PC-9 (cell line): ENCODE results near the gene ZNF512. TPM values are rescaled to one million over a fixed set of nuclear protein-coding genes. Genes with fewer than 3 reads are reported as not detected.

Experiments used
- BruUV-seq: library from RNA; stranded (reverse); fragments of 400-500 nt; replicated peaks from 2 replicates; lab custom pipeline; 2021; lab: Mats Ljungman, UMichigan
- CTCF ChIA-PET: fragments of 300-600 bp; sonication (Branson Sonifier 250); formaldehyde crosslinking; loops from one replicate; lab custom pipeline; 2022; ENCODE audit warnings: antibody characterized with exemption; lab: Charles Lee
- POLR2A ChIA-PET: fragments of 300-600 bp; sonication (Branson Sonifier 250); formaldehyde crosslinking; loops from one replicate; lab custom pipeline; 2022; ENCODE audit warnings: antibody characterized with exemption; ENCODE audit not compliant: unreplicated experiment; lab: Charles Lee
- DNase-seq, 2 experiments: peaks; one replicate each; pipeline versions ENCODE4 v3.0.0 to v3.0.0-alpha.2; 2015 to 2022; ENCODE audit warnings: mixed read lengths in 1 of 2
- H2AFZ ChIP-seq: fragments of 200-600 bp; sonication (generic); 2 replicates; pipeline ENCODE4 v1.8.1; 2017; ENCODE audit warnings: antibody characterized with exemption
- H3F3A ChIP-seq: fragments of 200-600 bp; sonication (generic); 2 replicates; pipeline ENCODE4 v1.8.1; 2017; ENCODE audit warnings: antibody characterized with exemption, mild to moderate bottlenecking, low read depth; ENCODE audit not compliant: insufficient read depth
- H3K27ac ChIP-seq: fragments of 200-600 bp; sonication (generic); 2 replicates; pipeline ENCODE4 v1.6.1; 2016; ENCODE audit warnings: mixed run types
- H3K27me3 ChIP-seq: fragments of 200-600 bp; sonication (generic); 2 replicates; pipeline ENCODE4 v1.6.1; 2016; ENCODE audit warnings: low read depth, mixed run types; ENCODE audit not compliant: insufficient read depth
- H3K36me3 ChIP-seq: fragments of 200-600 bp; sonication (generic); 2 replicates; pipeline ENCODE4 v1.6.1; 2016; ENCODE audit warnings: low read depth, mixed run types
- H3K4me1 ChIP-seq: fragments of 200-600 bp; sonication (generic); replicated peaks from 2 replicates; pipeline ENCODE4 v1.6.1; 2016; ENCODE audit warnings: mixed run types; ENCODE audit not compliant: insufficient read depth
- H3K4me2 ChIP-seq: fragments of 200-600 bp; sonication (generic); 2 replicates; pipeline ENCODE4 v1.6.1; 2017; ENCODE audit warnings: mixed run types
- H3K4me3 ChIP-seq: fragments of 200-600 bp; sonication (generic); 2 replicates; pipeline ENCODE4 v1.6.1; 2016; ENCODE audit warnings: mixed run types
- H3K79me2 ChIP-seq: fragments of 200-600 bp; sonication (generic); 2 replicates; pipeline ENCODE4 v1.6.1; 2017; ENCODE audit warnings: low read depth, mixed run types
- H3K9me2 ChIP-seq: fragments of 200-600 bp; sonication (generic); 2 replicates; pipeline ENCODE4 v1.8.1; 2017; ENCODE audit warnings: mild to moderate bottlenecking; ENCODE audit not compliant: insufficient read depth
- H3K9me3 ChIP-seq: fragments of 200-600 bp; sonication (generic); 2 replicates; pipeline ENCODE4 v1.8.1; 2016; ENCODE audit warnings: low read depth; ENCODE audit not compliant: insufficient read depth
- H4K20me1 ChIP-seq: fragments of 200-600 bp; sonication (generic); 2 replicates; pipeline ENCODE4 v1.8.1; 2017; ENCODE audit not compliant: insufficient read depth
- EZH2 ChIP-seq: fragments of 200-600 bp; sonication (generic); IDR thresholded peaks from 2 replicates; pipeline ENCODE4 v1.8.0; 2017; ENCODE audit warnings: antibody characterized with exemption, low read depth
- intact Hi-C: fragments of 100-400 bp; cut with micrococcal nuclease; formaldehyde crosslinking; loops from one replicate; pipeline ENCODE4 v1.10.0; 2022; ENCODE audit not compliant: unreplicated experiment
- total RNA-seq: library from RNA; stranded (reverse); gene quantifications from 2 replicates; pipeline ENCODE4 v1.2.3, GENCODE V29; 2021
- TF ChIP-seq, protein P1 (sequence below): fragments of 200-600 bp; sonication (generic); conservative IDR thresholded peaks from 2 replicates; pipeline ENCODE4 v1.6.1; 2017; ENCODE audit warnings: mixed run types, antibody characterized with exemption, mild to moderate bottlenecking, moderate library complexity

ZNF512 gene
- total RNA-seq, 1 experiment from 2014 or later: 40.6 TPM

DNA sequence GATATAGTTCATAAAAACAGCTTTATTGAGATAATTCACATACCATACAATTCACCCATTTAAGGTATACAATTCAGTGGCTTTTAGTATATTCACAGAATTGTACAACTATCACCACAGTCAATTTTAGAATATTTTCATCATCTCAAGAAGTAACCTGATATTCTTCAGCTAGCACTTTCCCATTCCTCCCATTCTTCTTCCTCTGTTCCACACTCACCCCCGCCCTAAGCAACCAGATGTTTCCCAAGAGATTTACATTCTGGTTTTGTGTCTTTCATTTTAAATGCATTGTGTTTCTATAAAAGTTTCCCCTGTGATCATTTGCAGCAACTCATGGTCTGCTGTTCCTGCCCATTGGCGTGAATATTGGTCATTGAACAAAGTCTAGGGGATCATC is 51.4 kb downstream of the ZNF512 start:
- Histone ChIP-seq H3K36me3 (peaks cover 47% of the 10 kb centered on the region), H4K20me1 (no peaks in the 10 kb centered on the region), H3K4me1 (peaks cover 6% of the 10 kb centered on the region), H3K27ac (no peak overlapping the region), H3K9me2 (no peaks in the 10 kb centered on the region), H3K9me3 (no peaks in the 10 kb centered on the region), H2AFZ (no peak overlapping the region), H3K4me2 (no peak overlapping the region), H3K79me2 (peaks cover 9% of the 10 kb centered on the region; the same call in 1 of the 2 replicates), H3K27me3 (no peaks in the 10 kb centered on the region), H3K4me3 (no peak overlapping the region), H3F3A (peaks cover 11% of the 10 kb centered on the region; the same call in 1 of the 2 replicates)
- intact Hi-C loops: no loop called here
- CTCF ChIA-PET: no interaction called here
- DNase-seq: no peak
- BruUV-seq: no TSS peak
- POLR2A ChIA-PET: no interaction called here
- TF ChIP-seq EZH2: no peak
- TF ChIP-seq, protein P1, sequence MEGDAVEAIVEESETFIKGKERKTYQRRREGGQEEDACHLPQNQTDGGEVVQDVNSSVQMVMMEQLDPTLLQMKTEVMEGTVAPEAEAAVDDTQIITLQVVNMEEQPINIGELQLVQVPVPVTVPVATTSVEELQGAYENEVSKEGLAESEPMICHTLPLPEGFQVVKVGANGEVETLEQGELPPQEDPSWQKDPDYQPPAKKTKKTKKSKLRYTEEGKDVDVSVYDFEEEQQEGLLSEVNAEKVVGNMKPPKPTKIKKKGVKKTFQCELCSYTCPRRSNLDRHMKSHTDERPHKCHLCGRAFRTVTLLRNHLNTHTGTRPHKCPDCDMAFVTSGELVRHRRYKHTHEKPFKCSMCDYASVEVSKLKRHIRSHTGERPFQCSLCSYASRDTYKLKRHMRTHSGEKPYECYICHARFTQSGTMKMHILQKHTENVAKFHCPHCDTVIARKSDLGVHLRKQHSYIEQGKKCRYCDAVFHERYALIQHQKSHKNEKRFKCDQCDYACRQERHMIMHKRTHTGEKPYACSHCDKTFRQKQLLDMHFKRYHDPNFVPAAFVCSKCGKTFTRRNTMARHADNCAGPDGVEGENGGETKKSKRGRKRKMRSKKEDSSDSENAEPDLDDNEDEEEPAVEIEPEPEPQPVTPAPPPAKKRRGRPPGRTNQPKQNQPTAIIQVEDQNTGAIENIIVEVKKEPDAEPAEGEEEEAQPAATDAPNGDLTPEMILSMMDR: no peak

DNA sequence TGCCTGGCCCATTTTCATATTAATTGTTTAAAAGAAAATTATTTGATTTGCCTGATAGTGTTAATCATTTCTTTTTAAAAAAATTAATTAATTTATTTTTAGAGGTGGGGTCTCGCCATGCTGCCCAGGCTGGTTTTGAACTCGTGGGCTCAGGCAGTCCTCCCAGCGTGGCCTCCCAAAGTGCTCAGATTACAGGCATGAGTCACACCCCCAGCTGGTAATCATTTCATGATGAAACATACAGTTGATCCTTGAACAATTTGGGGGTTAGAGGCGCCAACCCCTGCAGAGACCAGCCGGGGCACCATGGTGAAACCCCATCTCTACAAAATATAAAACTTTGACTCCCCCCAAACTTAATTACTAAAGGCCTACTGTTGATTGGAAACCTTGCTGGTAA is 53.9 kb downstream of the ZNF512 start:
- Histone ChIP-seq H3K4me3 (no peak overlapping the region), H3K9me3 (no peaks in the 10 kb centered on the region), H4K20me1 (no peaks in the 10 kb centered on the region), H3K27me3 (no peaks in the 10 kb centered on the region), H3K27ac (no peak overlapping the region), H3K9me2 (no peaks in the 10 kb centered on the region), H3K4me2 (no peak overlapping the region), H3K36me3 (peaks cover 52% of the 10 kb centered on the region), H3K79me2 (no peaks in the 10 kb centered on the region), H2AFZ (no peak overlapping the region), H3K4me1 (no peaks in the 10 kb centered on the region), H3F3A (peaks cover 18% of the 10 kb centered on the region; the same call in 1 of the 2 replicates)
- ChIA-PET POLR2A (interaction anchor here (0.5 kb wide), 1 partner anchor 1655 kb away, joined by 8 read pairs; the partner anchor contains the start of gene KIF3C), CTCF (no interaction called here)
- TF ChIP-seq EZH2: no peak
- TF ChIP-seq, protein P1: no peak
- no TSS peak for BruUV-seq
- no peak for DNase-seq
- intact Hi-C loops: no loop called here

DNA sequence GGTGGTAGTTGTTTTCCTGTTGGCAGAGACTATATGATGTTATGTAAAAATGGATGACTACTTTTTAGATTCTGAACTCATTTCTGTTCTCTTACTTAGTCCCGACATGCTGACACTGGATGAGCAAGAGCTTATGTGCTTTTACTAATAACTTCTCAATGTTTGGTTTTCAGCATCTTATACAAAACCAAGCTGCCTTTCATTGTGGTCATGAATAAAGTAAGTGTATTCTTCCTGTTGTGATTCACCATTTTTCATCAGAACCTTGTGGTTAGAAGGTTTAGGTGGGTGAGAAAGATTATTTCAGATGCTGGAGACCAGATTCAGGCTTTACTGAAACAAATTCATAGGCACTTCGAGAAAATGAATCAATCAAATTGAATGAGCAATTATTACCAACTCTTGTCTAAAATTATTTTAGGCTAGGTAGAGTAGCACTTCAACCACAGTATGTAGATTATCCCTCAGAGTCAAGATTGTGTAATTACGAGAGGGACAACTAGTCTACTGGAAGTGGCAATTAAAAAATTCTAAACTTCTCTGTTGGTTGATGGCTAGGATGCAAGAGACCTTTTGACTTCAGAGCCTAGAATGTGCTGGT is 55.3 kb downstream of the ZNF512 start:
- H3K36me3 ChIP-seq: peaks cover 52% of the 10 kb centered on the region
- H3K4me1 ChIP-seq: no peaks in the 10 kb centered on the region
- H3K27me3 ChIP-seq: no peaks in the 10 kb centered on the region
- H2AFZ ChIP-seq: no peak overlapping the region
- no peaks in the 10 kb centered on the region for H3K9me2 ChIP-seq
- TF ChIP-seq, protein P1: no peak
- TF ChIP-seq EZH2: no peak
- no peak overlapping the region for H3K27ac ChIP-seq
- no TSS peak for BruUV-seq
- H3K9me3 ChIP-seq: no peaks in the 10 kb centered on the region
- DNase-seq: no peak
- H3K4me3 ChIP-seq: no peak overlapping the region
- ChIA-PET CTCF (no interaction called here), POLR2A (no interaction called here)
- peaks cover 27% of the 10 kb centered on the region; the same call in 1 of the 2 replicates for H3F3A ChIP-seq
- H4K20me1 ChIP-seq: no peaks in the 10 kb centered on the region
- no peaks in the 10 kb centered on the region for H3K79me2 ChIP-seq
- no peak overlapping the region for H3K4me2 ChIP-seq
- intact Hi-C loops: no loop called here
